Measurements from ENCODE around the gene FAR2. TPM values are rescaled to one million over a fixed set of nuclear protein-coding genes. Genes with fewer than 3 reads are reported as not detected.

The FAR2 gene
- total and polyA plus RNA-seq, 2 of the 13 experiments (the other 11 are each of a cell fraction or from before 2014, with no cell fraction given) = not detected

- TF ChIP-seq ZNF343 (CRISPR knock-in tag; IDR thresholded peaks at IDR 0.05) (no peak), ZBTB40 (IDR thresholded peaks at IDR 0.05) (no peak), ZBTB40 (CRISPR knock-in tag; IDR thresholded peaks at IDR 0.05) (no peak), ZFY (CRISPR knock-in tag; IDR thresholded peaks at IDR 0.05) (no peak), ZNF724P (CRISPR knock-in tag; IDR thresholded peaks at IDR 0.05; ENCODE audit: borderline replicate concordance) (no peak), ZKSCAN8 (CRISPR knock-in tag; IDR thresholded peaks at IDR 0.05; ENCODE audit: borderline replicate concordance) (no peak)
These were observed 38.7 kb downstream of the FAR2 start (continued) for GRCh38 chr12:29187756-29188155.
